ENCODE data around the gene POLL. TPM values are rescaled to one million over a fixed set of nuclear protein-coding genes. Genes with fewer than 3 reads are reported as not detected.

The POLL gene
- total and polyA plus RNA-seq, 7 donors: 9.0 to 39.6 (median 29.4) TPM

DNA sequence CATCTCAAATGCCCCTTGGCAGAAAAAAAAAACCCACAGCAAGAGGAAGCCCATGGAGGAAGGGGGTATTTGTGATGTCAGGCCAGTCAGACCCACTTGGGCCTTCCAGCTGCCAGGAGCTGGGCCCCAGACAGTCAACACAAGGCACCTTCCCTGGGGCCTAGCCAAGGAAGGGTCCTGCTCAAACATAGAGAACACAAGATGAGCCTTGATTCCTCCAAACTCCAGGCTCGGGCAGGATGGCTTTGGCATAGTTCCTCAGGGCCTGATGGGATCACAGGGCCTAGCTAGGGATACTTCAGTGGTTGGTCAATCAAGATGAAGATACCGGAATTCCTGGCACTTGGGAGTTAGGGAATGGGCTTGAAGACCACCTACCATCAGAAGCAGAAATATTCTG, 30.8 kb upstream of the POLL start:
- TF ChIP-seq POLR2A (IDR thresholded peaks at IDR 0.05): no peak
- TF ChIP-seq POLR2AphosphoS5 (IDR thresholded peaks at IDR 0.05): no peak
- TF ChIP-seq EP300 (IDR thresholded peaks at IDR 0.05): no peak
- TF ChIP-seq, protein P1, sequence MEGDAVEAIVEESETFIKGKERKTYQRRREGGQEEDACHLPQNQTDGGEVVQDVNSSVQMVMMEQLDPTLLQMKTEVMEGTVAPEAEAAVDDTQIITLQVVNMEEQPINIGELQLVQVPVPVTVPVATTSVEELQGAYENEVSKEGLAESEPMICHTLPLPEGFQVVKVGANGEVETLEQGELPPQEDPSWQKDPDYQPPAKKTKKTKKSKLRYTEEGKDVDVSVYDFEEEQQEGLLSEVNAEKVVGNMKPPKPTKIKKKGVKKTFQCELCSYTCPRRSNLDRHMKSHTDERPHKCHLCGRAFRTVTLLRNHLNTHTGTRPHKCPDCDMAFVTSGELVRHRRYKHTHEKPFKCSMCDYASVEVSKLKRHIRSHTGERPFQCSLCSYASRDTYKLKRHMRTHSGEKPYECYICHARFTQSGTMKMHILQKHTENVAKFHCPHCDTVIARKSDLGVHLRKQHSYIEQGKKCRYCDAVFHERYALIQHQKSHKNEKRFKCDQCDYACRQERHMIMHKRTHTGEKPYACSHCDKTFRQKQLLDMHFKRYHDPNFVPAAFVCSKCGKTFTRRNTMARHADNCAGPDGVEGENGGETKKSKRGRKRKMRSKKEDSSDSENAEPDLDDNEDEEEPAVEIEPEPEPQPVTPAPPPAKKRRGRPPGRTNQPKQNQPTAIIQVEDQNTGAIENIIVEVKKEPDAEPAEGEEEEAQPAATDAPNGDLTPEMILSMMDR (IDR thresholded peaks at IDR 0.05): no peak
- peak; percentile 29 for DNase-seq
- no peaks in the 10 kb centered on the region for H3K27me3 ChIP-seq
- H3K9me3 ChIP-seq: no peaks in the 10 kb centered on the region
- WGBS, 2 donors: 93 to 94% methylated on average over 2 of the region's 2 CpGs
- intact Hi-C loops (cut with DNase I): no loop called here
- H3K36me3 ChIP-seq: peaks cover 0 to 68% (median 5%) of the 10 kb centered on the region in 4 donors
- no peak overlapping the region for H3K4me3 ChIP-seq
- H3K27ac ChIP-seq: no peak overlapping the region
- H3K4me1 ChIP-seq: no peaks in the 10 kb centered on the region

DNA sequence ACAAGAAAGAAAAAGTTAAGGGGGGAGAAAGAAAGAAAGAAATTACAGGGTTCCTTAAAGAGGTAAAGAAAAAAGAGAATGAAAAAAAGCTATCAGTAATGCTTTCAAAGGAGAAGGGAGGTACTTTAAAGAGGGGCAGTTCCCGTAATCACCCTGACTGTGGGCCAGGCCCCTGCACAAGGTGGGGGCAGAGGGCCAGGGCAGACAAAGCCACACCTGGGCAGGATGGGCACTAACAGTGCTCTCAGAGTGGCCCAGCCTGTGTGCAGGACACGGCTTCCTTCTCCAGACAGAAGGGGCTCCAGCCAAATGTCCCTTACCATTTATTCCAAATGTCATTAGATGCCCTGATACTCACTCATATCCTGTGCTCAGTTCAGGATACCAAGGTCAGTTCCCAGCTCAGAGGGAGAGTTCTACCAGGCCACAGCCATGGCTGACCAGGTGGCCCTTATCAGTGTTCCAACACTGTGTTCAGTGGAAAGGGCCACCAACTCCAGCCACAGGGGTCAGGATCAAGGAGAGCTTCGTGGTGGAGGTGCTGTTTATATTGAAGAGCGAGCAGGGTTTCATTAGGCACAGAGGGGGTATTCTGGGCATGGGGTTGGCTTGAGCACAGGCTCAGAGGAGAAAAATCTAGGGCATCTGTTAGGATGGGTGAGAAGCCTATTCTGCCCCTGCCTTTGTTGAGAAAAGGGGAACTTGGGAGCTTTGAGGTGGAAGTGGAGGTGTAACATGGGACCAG, 29.9 kb upstream of the POLL start:
- 86 to 90% methylated on average over 4 of the region's 4 CpGs for WGBS, 2 donors
- peak; percentile 50 for DNase-seq
- Histone ChIP-seq H3K36me3 (peaks cover 0 to 59% (median 3%) of the 10 kb centered on the region in 4 donors), H3K27ac (no peak overlapping the region), H3K27me3 (no peaks in the 10 kb centered on the region), H3K4me1 (no peaks in the 10 kb centered on the region), H3K9me3 (no peaks in the 10 kb centered on the region), H3K4me3 (no peak overlapping the region)
- intact Hi-C loops (cut with DNase I): no loop called here
- TF ChIP-seq EP300 (IDR thresholded peaks at IDR 0.05) (no peak), POLR2AphosphoS5 (IDR thresholded peaks at IDR 0.05) (no peak), POLR2A (IDR thresholded peaks at IDR 0.05) (no peak)
- TF ChIP-seq, protein P1 (IDR thresholded peaks at IDR 0.05): no peak

DNA sequence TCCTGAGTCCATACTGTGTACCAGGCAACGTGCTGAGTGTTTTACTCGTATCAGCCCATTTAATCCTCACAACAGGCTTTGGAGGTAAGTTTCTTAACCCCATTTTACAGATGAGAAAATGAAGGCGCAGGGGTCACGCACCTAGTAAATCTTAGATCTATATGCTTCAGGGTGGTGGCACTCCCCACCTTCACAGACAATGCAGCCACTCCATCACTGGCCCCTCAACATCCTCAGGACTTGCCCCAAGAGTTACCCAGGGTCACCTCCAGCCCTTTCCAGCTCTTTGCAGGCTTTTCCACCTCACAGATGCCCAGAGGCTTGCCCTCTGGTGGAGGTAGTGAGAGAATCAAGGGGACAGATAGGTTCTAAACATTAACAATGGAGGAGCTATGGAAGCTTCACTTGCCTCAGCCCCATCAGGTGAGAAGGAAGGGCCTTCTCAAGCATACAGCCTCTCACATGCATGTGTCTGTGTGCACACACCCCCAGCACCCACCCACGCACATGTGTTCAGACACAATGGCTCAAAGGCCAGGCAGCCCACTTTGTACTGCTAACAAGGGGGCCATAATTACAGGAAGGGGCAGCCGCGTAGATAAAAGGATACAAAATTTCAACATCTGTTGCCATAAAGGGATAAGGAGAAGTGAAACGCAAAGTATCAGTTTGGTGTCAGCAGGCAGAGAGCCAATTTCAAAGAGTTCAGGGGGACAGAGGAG, 29.2 kb upstream of the POLL start:
- 78 to 92% methylated on average over 8 of the region's 8 CpGs for WGBS, 2 donors
- Histone ChIP-seq H3K4me3 (no peak overlapping the region), H3K36me3 (peaks cover 0 to 56% (median 4%) of the 10 kb centered on the region in 4 donors), H3K27me3 (no peaks in the 10 kb centered on the region), H3K4me1 (no peaks in the 10 kb centered on the region), H3K27ac (no peak overlapping the region), H3K9me3 (no peaks in the 10 kb centered on the region)
- intact Hi-C loops (cut with DNase I): no loop called here
- TF ChIP-seq POLR2AphosphoS5 (IDR thresholded peaks at IDR 0.05) (no peak), POLR2A (IDR thresholded peaks at IDR 0.05) (no peak), EP300 (IDR thresholded peaks at IDR 0.05) (no peak)
- TF ChIP-seq, protein P1 (IDR thresholded peaks at IDR 0.05): no peak
- DNase-seq: peak; percentile 35

DNA sequence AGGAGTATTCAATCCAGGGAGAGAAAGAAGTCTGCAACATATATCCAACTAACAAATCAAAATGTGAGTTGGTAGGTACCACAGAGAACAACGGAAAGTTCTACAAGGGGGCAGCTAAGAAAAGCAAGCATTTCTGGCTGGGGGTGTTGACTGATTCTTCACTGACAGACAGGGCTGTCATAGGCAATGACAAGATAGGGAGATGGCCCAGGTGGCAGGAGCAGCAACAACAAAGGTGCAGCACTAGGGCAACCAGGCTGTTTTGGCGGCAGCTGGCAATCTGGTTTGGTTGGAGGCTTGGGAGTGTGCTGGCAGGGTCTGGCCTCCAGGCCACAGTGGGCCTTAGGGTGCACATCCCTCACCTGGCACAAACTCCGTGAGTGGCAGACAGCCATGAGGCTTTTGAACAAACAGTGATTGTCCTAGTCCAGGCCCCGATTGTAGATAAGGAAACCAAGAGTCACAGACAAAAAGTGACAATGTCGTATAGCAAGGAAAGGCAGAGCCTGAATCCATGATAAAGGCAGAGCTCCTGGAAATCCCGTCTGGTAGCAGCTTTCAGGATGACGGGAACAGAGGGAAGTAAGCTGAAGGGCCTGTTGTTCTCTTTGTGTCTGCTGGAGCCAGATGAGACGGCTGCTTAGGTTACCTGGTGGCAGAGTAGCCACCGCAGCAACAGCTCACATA, 28.5 kb upstream of the POLL start:
- Histone ChIP-seq H3K27me3 (no peaks in the 10 kb centered on the region), H3K4me1 (no peaks in the 10 kb centered on the region), H3K4me3 (no peak overlapping the region), H3K9me3 (no peaks in the 10 kb centered on the region), H3K27ac (no peak overlapping the region), H3K36me3 (peaks cover 0 to 56% (median 6%) of the 10 kb centered on the region in 4 donors)
- intact Hi-C loops (cut with DNase I): no loop called here
- 79 to 89% methylated on average over 9 of the region's 9 CpGs for WGBS, 2 donors
- TF ChIP-seq EP300 (IDR thresholded peaks at IDR 0.05) (no peak), POLR2A (IDR thresholded peaks at IDR 0.05) (no peak), POLR2AphosphoS5 (IDR thresholded peaks at IDR 0.05) (no peak)
- TF ChIP-seq, protein P1 (IDR thresholded peaks at IDR 0.05): no peak
- DNase-seq: peak; percentile 37
